GM12872 (cell line): ENCODE data around the gene PCDHGA6.
"Not testable (repeated sequence)": the region's sequence is repeated elsewhere in the genome, so short reads cannot be mapped to it uniquely, and the experiment has no call there.

Experiments
- TF ChIP-seq, protein P1 (sequence below): IDR thresholded peaks from 3 replicates; pipeline ENCODE4 v1.5.1; 2011; ENCODE audit warnings: low read depth, mild to moderate bottlenecking, low read length, moderate library complexity; ENCODE audit not compliant: insufficient read depth

Gene PCDHGA6

GRCh38 chr5:141387557-141388311 lies 14.0 kb downstream of the PCDHGA6 start, which contains the start of gene PCDHGB4:
TSS of gene PCDHGB4 (plus strand) at chr5:141387698. CDS start at chr5:141387885, 187 bp downstream.
- TF ChIP-seq, protein P1, sequence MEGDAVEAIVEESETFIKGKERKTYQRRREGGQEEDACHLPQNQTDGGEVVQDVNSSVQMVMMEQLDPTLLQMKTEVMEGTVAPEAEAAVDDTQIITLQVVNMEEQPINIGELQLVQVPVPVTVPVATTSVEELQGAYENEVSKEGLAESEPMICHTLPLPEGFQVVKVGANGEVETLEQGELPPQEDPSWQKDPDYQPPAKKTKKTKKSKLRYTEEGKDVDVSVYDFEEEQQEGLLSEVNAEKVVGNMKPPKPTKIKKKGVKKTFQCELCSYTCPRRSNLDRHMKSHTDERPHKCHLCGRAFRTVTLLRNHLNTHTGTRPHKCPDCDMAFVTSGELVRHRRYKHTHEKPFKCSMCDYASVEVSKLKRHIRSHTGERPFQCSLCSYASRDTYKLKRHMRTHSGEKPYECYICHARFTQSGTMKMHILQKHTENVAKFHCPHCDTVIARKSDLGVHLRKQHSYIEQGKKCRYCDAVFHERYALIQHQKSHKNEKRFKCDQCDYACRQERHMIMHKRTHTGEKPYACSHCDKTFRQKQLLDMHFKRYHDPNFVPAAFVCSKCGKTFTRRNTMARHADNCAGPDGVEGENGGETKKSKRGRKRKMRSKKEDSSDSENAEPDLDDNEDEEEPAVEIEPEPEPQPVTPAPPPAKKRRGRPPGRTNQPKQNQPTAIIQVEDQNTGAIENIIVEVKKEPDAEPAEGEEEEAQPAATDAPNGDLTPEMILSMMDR: not testable (repeated sequence)

DNA sequence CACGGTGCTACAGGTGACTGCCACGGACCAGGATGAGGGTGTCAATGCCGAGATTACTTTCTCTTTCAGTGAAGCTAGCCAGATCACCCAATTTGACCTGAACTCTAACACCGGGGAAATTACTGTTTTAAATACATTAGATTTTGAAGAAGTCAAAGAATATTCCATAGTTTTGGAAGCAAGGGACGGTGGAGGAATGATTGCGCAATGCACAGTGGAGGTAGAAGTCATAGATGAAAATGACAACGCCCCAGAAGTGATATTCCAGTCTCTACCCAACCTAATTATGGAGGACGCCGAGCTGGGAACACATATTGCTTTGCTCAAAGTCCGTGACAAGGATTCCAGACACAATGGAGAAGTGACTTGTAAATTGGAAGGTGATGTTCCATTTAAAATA lies 15.0 kb downstream of the PCDHGA6 start:
- TF ChIP-seq, protein P1: no peak

DNA sequence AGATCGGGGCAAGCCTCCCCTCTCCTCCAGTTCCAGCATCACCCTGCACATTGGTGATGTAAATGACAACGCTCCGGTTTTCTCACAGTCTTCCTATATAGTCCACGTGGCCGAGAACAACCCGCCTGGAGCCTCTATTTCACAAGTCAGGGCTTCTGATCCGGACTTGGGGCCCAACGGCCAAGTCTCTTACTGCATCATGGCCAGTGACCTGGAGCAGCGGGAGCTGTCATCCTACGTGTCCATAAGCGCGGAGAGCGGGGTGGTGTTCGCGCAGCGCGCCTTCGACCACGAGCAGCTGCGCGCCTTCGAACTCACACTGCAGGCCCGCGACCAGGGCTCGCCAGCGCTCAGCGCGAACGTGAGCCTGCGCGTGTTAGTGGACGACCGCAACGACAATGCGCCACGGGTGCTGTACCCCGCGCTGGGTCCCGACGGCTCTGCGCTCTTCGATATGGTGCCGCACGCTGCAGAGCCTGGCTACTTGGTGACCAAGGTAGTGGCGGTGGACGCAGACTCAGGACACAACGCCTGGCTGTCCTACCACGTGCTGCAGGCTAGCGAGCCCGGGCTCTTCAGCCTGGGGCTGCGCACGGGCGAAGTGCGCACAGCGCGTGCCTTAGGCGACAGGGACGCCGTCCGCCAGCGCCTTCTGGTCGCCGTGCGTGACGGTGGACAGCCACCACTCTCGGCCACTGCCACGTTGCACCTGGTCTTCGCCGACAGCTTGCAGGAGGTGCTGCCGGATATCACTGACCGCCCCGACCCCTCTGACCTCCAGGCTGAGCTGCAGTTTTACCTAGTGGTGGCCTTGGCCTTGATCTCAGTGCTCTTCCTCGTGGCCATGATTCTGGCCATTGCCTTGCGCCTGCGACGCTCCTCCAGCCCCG lies 15.7 kb downstream of the PCDHGA6 start:
- TF ChIP-seq, protein P1: no peak

GRCh38 chr5:141392429-141393198 lies 18.9 kb downstream of the PCDHGA6 start, which contains the start of gene PCDHGA8:
TSS of gene PCDHGA8 (plus strand) at chr5:141392633. CDS start at chr5:141392814, 181 bp downstream.
- TF ChIP-seq, protein P1: 0 out of 3 replicates have a peak, but pooled peaks have one; percentile 12

- TF ChIP-seq, protein P1: no peak
Measured at GRCh38 chr5:141393267-141393666, 19.6 kb downstream of the PCDHGA6 start.

DNA sequence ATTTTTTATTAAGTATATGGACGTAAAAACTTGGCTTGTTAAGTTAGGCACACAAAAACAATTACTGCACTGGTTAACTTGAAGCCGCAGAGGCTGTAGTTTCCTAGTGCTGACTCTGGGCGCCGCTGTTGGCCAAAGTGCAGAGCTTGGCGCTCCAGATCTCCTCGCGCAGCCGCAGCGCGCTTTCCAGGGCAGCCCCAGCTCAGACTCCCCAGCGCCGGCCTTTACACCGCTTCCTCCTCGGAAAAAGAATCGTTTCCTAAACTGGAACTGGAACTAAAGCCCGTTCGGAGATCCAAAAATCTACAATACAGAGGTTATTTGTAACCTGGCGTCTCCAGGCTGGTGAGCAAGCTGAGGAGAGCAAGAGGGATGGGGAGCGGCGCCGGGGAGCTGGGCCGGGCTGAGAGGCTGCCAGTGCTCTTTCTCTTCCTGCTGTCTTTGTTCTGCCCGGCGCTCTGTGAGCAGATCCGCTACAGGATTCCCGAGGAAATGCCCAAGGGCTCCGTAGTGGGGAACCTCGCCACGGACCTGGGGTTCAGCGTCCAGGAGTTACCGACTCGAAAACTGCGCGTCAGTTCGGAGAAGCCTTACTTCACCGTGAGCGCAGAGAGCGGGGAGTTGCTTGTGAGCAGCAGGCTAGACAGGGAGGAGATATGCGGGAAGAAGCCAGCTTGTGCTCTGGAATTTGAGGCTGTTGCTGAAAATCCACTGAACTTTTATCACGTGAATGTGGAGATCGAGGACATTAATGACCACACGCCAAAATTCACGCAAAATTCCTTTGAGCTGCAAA lies 24.3 kb downstream of the PCDHGA6 start, which contains the start of gene PCDHGB5:
PCDHGB5 (plus strand) TSS at position 192 of the 796 bp plus-strand sequence; CDS start at position 373, 181 bp downstream.
- TF ChIP-seq, protein P1: peak; percentile 36; the same call in 1 of the 3 replicates
